GM18873 (cell line): Measurements from ENCODE around the gene ISG20.

Experiments
- ATAC-seq: cut with Tn5 transposase; IDR thresholded peaks from one replicate; pipeline ENCODE4 v1.9.1; 2021; ENCODE audit warnings: mild to moderate bottlenecking, moderate library complexity, moderate number of reproducible peaks; ENCODE audit not compliant: unreplicated experiment, low FRiP score

ISG20 gene

DNA sequence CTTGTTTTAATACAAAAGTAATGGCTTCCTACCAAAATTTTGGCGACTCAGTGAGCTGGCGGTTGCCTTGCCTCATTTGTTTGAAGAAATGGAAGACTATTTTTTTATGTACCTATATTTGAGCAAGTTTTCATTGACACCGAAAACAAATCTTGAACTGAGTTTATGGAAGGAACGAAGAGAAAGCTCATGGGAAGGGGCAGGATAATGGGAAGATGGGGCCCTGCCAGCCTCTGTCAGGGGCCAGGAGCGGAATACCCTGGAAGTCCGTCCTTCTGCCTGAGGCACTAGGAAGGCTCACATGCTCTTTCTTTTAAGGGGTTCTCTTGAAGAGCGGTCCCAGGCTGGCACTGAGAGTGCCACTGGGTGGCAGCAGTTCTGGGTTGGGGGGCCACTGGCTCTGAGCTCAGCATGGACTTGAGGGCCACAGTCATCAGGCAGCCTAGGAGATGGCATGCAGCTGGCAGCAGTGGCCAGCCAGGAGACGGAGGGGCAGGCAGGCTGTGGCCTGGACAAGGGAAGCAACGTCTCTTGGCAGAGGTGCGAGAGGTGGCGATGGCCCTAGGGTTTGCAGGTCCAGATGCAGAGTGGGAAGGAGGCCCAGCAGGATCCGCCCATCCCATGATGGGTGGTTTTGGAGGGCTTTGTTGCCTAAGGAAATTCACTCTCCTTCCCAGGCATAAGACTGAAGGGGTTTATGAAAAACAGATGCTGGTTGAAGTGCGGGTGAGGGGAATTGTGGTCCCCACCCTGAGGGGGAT, 41.6 kb downstream of the ISG20 start:
- no peak for ATAC-seq

DNA sequence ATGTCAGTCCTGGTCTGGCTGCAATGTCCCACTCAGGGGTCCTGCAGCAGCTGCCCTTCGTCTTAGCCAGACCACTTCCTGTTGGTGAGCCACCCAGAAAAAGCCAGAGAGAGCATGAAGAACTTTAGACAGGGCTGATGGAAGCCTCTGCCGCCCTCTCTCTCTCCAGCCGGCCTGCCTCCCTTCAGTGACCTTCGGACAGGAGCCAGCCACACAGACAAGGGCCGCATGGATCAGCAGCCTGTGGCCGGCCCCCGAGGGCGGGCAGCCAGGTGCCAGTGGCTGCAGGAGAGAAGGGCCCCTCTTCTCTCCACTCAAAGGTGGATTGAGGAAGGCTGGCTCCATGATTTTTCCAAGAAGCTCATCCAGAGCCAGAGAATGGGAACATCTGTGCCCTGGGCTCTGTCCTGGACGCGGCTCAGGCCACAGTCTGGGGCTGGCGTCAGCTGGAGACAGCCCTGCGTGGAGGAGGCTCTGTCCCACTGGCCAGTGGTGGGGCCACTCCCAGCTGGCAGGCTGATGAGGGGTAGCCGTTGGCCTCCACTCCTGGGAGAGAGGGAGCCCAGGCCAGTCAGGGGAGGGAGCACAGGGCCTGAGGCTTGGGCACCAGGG, 42.9 kb downstream of the ISG20 start:
- ATAC-seq: no peak

- ATAC-seq: no peak
Measured at GRCh38 chr15:88684345-88684744, 45.5 kb downstream of the ISG20 start.

DNA sequence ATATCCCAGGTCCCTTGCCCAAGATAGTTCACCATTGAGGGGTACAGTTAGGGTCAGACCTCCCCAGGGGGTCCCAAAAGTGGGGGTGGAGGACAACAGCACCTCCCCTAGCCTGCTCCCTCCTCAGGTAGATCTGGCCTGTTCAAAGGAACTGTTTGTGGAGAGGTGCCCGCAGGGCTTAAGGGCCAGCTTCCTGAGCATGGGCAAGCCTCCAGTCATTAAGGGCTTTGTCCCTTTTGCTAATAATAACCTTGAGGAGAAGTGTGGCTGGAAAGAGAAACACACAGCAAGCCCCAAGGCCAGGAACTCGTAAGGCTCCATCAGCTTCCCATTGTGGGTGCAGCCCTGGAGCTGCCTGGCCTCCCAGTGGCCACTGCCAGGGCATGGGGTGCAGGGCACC, 47.4 kb downstream of the ISG20 start:
- ATAC-seq: no peak

- ATAC-seq: no peak
Measured at GRCh38 chr15:88688394-88688933, 49.6 kb downstream of the ISG20 start.

GRCh38 chr15:88690331-88690730, 51.5 kb downstream of the ISG20 start:
- ATAC-seq: no peak

DNA sequence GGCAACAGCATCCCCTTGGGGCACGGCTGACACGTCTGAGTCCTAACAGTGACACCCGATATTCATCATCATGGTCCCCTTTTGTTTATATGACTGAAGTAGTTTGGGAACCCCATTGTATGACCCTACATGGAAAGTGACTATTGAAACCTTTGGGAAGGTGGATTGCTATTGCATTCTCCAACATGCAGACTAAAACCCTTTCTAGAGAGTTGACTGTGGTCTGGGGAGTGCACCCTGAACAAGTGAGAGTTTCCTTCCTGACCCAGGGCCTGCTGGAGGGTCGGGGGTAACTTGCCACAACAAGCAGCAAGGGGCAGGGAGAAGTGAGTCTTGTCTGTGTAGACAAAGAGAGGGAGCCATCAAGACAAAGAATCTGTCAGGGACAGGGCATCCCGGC, 54.4 kb downstream of the ISG20 start:
- no peak for ATAC-seq

- ATAC-seq: no peak
Measured at GRCh38 chr15:88695101-88695500, 56.3 kb downstream of the ISG20 start.

DNA sequence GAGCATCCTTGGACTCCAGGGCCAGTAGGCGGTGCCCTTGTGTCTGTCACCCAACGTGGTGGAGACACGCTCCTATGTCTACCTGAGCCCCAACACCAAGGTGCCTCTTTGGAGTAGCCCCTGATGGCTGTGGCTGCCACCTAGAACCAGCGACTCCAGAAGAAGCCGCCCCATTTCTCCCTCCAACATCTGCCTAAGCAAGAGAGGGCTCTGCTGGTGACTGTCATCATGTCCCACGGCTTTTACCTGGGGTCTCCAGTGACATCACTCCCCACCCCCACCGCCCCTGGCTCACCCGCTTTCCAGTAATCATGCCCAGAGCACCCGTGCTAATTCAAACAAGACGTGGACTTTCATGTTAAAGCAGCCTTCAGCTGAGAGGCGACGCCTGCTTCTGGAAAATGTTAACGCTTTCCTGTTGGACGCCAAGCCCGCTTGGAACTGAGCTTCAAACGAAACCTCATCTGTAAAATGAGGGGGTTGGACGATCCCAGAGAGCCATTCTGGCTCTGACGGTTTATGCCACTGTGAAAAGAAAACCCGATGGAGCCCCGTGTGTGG, 57.0 kb downstream of the ISG20 start:
- ATAC-seq: no peak

- no peak for ATAC-seq
Measured at GRCh38 chr15:88696254-88696653, 57.4 kb downstream of the ISG20 start.

DNA sequence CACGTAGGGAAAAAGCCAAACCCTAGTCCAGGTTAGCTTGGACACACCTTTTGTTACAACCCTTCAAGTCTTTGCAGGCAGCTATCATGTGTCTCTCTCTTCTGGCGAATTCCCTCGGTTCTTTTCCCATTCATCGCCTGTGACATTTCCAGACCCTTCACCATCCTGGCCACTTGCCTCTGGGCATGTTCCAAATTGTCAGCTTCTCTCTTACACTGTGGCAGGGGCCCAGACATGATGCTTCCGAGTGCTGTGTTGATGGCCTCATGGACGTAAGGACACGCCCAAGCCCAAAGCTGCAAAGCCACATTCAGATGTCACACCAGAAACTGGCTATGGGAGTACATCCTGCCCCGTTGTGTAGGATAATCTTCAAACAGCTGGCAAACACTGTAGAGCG, 58.5 kb downstream of the ISG20 start:
- ATAC-seq: no peak

- ATAC-seq: no peak
Measured at GRCh38 chr15:88699861-88700260, 61.0 kb downstream of the ISG20 start.

DNA sequence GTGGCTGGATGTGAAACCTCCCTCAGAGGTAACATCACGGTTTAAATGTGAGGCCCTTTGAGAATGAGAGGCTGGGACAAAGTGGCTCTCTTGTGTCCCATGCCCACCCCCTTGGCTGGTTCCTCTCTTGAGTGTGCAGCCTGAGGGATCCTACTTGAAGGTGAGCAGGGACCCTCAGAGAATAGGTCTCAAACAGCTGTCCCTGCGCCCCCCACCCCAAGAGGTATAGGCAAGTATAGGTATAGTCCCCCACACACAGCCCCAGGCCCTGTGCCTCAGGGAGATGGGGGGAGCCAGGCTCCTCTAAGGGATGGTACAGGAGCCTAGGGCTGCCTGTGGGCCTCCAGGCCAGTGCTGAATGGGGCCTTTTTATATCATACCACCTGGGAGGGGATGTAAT, 61.9 kb downstream of the ISG20 start:
- no peak for ATAC-seq

- ATAC-seq: peak; percentile 52
Measured at GRCh38 chr15:88701561-88702095, 62.8 kb downstream of the ISG20 start.

GRCh38 chr15:88702983-88703382, 64.2 kb downstream of the ISG20 start:
- ATAC-seq: no peak

DNA sequence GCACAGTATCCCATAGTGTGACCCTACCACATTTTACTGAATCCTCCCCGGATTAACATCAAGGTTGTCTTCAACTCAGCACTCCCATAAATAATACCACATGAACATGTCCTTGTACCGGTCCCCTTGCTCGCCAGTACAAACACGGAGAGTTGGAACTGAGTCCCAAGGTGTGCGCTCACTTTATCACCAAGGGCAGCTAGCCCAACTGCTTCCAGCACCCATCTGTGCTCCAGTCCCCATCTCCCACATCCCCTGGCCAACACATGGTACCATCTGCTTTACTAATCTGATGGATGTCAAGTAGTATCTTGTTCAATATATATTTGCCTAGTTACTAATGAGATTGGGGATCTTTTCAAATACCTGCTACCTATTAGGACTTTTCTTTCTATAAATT, 64.7 kb downstream of the ISG20 start:
- no peak for ATAC-seq

DNA sequence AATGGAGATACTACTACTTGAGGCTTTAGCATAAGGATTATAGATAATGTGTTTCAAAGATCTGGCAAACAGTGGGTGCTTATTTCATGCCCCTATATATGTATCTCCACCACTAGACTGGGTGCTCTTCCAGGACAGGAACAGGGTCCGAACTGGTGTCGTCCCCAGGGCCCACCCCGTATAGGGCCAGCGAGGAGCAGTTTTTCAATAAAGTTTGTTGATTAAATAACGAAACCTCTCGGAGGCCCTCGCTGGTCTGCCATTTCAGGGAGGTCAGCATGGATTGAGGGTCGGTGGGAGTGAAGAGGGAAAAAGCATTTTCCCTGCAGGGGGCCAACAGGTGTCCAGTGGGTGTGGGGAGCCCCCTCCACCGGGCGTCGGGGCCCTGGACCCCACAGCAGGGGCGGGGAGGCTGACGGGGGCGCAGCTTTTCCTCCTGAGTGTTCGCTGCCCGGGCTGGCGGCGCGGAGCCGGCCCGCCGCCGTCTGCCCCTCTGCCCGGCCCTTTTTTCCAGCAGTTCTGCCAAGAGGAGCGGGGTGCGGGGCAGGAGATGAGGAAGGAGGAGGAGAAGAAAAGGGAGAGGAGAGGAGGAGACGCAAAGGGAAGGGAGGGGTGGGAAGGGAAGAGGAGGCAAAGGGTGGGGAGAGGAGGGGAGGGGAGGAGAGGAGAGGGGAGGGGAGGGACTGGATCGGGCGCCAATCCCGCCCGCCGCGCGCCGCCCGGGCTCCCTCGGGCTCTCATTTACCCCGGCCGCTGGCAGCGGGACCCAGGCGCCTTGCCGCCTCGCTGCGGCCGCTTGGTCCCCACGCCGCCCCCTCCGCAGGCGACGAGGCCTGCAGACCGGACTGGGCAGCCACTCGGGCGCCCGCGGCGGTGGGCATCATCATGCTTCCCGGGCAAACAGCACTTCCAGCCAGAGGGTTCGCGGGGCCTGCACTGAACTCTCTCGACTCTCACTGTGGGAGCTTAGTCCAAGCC, 66.3 kb downstream of the ISG20 start:
- ATAC-seq: no peak

- no peak for ATAC-seq
Measured at GRCh38 chr15:88705769-88706165, 67.0 kb downstream of the ISG20 start.
